HG03175 (cell line): Measurements from ENCODE around the gene EDEM1.

Experiments
- ATAC-seq: cut with Tn5 transposase; IDR thresholded peaks from one replicate; pipeline ENCODE4 v1.9.1; 2021; ENCODE audit warnings: mild to moderate bottlenecking, moderate library complexity; ENCODE audit not compliant: unreplicated experiment

EDEM1 gene

DNA sequence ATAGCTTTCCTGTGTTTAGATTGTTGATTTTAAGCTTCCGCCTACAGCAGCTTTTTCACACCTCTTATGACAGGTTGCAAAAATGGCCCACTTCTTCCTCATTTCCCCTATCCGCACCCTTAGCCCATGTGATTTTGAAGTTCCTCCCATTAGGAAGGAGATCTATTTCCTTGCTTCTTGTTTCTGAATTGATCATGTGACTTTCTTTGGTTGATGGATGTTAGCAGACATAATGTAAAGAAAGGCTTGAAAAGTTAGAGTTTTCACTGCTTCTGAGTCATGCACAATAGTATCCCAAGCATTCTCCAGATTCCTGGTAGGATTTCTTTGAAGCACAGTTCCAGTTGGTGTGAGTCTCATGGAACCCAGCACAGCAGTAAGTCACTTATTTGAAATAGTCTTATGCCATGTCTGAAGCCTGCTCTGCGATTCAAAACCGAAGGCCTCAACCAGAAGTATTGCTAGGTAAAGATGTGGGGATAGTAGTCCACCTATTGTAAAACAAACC lies 76.6 kb downstream of the EDEM1 start:
- ATAC-seq = no peak

DNA sequence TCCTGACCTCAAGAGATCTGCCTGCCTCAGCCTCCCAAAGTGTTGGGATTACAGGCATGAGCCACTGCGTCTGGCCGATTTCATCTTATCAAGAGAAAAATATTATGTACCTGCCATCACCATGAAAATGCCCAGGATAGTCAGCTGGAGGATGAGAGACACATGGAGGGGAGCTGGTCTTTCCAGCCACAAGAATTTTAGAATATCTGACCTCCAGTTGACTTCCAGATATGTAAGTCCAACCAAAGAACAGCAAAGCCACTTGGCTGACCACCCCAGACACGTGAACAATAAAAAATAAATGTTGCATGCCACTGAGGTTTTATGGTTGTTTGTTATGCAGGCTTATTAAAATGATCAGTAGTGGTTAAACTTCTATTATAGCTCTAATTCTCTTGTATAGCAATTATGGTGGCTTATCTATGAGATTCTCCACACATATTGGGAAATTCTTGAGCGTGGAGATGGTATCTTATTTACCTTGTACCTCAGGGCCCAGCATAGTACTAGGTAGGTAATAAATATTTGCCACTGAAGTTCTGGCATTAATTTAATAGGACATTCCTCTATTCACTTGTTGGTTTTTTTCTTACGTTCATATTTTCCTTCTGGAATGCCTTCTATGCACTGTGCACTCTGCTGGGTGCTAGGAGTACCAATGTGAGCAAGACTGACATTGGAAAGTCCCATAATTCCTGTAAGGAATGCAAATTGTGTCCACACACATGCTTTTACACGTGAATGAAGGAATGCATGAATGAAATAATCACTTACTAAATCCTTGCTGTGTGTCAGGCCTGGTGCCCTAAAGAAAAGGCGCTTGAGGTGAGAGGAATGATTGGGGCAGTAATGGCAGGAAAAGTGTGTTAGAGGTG lies 77.6 kb downstream of the EDEM1 start:
- ATAC-seq = no peak

DNA sequence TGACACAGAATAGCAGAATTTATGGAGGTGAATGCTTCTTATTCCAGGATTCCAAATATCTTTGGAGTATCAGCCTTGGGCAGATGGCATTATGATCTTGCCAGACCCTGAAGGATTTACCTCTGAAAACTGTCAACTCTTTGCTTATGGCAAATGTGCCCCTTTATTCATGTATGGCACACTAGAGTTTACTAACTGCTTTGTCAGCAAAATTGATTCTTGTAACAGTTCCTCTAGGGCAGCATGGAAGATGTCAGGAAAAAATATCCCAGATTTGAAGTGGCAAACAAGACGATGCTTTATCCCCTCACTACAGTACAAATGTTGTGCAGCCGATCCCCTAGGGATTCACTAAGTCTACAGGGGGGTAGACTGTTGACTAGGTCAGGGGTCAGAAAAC lies 79.7 kb downstream of the EDEM1 start:
- no peak for ATAC-seq

DNA sequence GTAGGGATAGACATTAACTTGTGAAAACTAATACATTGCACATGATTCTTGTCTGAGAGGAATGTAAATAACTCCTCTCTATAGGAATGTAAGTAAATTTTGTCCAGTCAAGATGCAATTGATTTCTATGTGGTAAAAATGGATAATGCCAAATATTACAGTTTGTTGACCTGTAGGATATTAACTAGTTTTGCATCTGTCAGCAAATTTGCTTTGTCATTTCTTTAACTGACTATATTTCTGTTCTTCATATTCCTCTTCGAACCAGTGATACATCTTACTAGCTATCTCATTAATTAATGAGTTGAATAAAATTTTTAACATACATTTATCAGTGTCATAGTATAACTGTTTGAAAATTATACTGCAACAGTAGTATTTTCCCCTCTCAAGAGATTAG lies 80.4 kb downstream of the EDEM1 start:
- ATAC-seq = no peak
